Fibroblast of skin of right biceps (primary cell): ENCODE data around the gene CNFN.
"Not testable (repeated sequence)": the region's sequence is repeated elsewhere in the genome, so short reads cannot be mapped to it uniquely, and the experiment has no call there.

Source experiments
- DNase-seq: peaks from one replicate; pipeline ENCODE4 v3.0.0-alpha.2; 2013

Gene CNFN

DNA sequence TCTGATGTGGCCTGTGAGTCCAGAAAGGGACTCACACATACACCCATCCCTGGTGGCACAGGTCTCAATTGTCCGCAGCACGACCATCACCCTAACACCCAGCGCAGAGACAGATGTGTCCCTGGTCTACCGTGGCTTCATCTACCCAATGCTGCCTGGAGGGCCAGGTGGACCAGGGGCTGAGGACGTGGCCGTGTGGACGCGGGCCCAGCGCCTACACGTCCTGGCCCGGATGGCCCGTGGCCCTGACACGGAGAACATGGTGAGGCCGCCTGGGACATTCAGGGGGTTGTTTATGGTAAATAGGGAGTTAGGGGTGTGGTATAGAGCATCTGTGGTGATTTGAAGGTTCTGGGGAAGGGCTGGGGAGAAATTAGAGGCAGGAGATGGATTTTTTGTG is 41.9 kb downstream of the CNFN start:
- DNase-seq: no peak

DNA sequence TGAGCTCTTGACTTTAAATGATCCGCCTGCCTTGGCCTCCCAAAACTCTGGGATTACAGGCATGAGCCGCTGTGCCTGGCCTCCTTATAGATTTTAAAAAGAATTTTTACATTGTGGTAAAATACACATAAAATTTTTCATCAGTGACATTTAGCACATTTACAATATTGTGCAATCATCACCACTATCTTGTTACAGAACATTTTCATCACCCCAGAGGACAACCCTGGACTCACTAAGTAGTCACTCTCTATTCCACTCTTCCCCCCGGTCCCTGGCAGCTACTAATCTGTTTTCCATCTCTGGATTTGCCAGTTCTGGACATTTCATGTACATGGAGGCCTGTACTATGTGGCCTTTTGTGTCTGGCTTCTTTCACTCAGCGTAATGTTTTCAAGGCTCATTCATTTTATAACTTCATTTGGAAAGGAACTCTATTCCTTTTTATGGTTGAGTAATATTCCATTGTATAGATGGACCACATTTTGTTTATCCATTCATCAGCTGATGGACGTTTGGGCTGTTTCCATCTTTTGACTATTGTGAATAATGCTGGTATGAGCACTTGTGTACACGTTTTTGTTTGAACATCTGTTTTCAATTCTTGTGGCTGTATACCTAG is 44.8 kb downstream of the CNFN start:
- DNase-seq: peak; percentile 32

DNA sequence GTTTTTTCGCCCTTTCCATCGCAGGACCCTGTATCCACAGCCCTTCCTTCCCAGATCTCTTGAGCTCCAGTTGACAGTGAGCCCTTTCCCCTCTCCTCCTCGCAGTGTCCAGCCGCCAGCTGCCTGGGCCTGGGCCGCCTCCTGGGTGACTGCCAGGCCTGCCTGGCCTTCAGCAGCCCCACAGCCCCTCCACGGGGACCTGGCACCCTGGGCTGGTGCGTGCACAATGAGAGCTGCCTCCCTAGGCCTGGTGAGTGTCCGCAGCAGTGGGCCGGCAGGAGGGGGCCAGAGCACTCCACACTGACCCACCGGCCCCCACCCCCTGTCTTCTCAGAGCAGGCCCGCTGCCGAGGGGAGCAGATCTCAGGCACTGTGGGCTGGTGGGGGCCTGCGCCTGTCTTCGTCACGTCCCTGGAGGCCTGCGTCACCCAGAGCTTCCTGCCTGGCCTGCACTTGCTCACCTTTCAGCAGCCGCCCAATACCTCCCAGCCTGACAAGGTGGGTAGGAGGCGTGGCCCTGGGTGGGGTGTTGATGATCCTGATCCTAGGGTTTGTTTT is 45.7 kb downstream of the CNFN start:
- no peak for DNase-seq

DNA sequence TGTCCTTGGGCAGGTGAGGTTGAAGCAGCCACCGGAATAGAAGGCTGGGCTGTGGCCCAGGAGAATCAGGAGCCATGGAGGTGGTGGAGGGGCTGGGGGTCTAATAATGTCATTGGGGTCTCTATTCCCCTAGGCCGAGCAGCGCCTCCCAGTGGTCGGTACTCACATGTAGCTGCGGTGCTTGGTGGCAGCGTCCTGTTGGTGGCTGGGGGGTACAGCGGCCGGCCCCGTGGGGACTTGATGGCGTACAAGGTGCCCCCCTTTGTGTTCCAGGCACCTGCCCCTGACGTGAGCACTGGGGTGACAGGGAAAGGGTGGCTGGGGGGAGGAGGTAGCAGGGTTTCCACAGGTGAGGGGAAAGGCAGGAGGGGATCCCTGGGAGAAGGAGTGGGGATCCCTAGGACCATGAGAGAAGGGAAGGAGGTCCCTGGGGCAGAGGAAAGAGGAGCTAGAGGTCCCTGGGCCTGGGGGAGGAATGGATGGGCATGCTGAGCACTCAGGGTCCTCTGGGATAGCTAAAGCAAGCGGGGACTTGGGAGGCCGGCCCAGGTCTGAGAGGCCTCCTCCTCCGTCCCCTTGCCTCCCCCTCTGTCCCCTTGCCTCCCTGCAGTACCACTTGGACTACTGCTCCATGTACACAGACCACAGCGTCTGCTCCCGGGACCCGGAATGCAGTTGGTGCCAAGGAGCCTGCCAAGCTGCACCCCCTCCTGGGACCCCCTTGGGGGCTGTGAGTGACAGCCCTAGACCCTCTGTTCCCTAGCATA is 46.6 kb downstream of the CNFN start:
- DNase-seq: no peak

DNA sequence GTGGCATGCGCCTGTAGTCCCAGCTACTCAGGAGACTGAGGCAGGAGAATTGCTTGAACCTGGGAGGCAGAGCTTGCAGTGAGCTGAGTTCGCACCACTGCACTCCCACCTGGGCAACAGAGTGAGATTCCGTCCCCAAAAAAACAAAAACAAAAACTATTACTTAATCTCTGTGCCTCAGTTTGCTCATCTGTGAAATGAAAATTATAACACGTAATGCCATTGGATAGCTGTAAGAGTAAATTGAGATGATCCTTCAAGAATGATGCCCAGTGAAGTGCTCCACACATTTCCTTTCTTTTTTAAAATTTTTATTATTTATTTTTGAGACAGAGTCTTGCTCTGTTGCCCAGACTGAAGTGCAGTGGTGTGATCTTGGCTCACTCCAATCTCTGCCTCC is 50.2 kb downstream of the CNFN start:
- DNase-seq: not testable (repeated sequence)

DNA sequence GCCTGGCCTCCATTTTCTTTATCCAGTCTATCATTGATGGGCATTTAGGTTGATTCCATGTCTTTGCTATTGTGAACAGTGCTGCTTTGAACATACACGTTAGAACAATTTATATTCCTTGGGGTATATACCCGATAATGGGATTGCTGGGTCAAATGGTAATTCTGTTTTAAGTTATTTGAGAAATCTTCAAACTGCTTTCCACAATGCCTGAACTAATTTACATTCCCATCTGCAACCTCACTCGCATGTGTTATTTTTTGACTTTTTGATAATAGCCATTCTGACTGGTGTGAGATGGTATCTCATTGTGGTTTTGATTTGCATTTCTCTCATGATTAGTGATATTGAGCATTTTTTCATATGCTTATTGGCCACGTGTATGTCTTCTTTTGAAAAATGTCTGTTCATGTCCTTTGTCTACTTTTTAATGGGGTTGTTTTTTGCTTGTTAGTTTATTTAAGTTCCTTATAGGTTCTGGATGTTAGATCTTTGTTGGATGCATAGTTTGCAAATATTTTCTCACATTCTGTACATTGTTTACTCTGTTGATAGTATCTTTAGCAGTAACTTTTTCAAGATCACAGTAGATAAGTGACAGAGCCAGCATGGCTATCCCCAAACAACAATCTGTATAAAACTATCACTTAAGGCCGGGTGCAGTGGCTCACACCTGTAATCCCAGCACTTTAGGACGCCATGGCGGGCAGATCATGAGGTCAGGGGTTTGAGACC is 50.8 kb downstream of the CNFN start:
- not testable (repeated sequence) for DNase-seq
